NCI-H2107 (cell line): ENCODE results near the gene ANXA11.
"Not testable (repeated sequence)": the region's sequence is repeated elsewhere in the genome, so short reads cannot be mapped to it uniquely, and the experiment has no call there.

ENCODE experiments used
- DNase-seq: peaks from one replicate; lab custom pipeline; 2025; lab: John Stamatoyannopoulos, UW

Gene ANXA11

DNA sequence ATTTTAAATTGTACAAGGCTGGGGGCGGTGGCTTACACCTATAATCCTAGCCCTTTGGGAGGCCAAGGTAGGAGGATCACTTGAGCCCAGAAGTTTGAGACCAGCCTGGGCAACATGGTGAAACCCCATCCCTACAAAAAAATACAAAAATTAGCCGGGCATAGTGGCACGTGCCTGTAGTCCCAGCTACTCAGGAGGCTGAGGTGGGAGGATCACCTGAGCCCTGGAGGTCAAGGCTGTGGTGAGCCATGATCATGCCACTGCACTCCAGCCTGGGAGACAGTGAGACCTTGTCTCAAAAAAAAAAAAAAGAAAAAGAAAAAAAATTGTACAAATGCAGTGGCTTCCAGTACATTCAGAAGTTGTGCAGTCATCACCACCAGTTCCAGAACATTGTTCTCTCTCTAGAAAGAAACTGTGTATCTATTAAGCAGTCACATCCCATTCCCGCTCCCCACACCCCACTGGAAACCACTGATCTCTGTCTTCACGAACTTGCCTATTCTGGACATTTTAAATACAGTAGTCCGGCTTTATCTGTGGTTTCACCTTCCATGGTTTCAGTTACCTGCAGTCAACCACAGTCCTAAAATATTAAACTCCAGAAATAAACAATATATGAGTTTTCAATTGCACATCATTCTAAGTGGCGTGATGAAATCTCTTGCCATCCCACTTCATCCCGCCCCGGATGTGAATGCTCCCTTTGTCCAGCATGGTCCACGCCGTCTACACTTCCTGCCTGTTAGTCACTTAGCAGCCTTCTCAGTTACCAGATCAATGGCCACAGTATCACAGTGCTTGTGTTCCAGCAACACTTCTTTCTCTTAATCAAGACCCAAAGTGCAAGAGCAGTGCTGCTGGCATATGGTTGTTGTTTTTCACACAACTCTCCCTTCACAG, 59.7 kb downstream of the ANXA11 start:
- peak; percentile 32 for DNase-seq

DNA sequence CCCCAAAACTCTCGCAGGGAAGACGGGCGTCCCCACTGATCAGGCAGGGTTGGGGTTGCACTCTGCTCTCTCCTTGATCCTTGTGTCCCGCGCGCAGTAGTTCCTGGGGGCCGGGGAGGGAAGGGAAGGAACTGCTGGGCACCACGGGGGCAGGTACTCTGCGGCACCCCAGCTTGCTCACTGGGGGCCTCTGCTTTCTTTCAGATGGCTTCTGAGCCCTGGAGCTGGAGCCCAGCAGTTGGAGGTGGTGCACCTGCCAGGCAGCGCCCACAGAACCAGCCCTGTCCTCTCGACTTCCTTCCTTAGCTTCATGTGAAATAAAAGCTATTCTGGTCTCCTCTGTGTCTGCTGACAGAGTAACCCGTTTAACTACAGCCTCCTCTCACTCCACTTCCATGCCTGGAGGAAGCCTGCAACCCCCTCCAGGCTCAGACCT, 60.6 kb downstream of the ANXA11 start:
- peak; percentile 41 for DNase-seq

DNA sequence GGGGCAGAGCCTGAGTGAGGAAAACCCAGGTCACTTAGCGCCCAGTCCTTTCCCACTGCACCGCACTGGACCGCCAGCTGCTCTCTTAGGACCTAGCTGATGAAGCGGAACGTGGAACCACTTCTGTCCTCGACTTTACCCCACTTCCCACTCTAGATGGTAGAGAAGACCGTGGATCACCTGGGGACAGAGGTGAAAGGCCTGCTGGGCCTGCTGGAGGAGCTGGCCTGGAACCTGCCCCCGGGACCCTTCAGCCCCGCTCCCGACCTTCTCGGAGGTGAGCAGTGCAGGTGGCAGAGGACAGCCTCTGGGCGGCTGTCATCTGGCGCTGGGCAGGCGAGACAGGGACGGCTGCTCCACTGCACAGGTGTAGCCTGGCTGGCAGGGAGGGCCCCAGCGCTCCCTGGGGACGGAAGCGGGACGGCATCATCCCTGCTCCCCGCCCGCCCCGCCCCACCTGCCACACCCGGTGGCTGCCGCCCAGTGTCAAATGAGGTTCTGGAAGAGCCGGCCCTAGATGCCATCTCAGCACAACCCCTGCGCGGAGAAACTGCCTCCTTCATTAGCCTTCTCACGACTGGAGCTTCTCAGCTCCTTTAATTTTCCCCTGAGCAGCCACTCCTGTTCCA, 61.2 kb downstream of the ANXA11 start:
- peak; percentile 26 for DNase-seq

DNA sequence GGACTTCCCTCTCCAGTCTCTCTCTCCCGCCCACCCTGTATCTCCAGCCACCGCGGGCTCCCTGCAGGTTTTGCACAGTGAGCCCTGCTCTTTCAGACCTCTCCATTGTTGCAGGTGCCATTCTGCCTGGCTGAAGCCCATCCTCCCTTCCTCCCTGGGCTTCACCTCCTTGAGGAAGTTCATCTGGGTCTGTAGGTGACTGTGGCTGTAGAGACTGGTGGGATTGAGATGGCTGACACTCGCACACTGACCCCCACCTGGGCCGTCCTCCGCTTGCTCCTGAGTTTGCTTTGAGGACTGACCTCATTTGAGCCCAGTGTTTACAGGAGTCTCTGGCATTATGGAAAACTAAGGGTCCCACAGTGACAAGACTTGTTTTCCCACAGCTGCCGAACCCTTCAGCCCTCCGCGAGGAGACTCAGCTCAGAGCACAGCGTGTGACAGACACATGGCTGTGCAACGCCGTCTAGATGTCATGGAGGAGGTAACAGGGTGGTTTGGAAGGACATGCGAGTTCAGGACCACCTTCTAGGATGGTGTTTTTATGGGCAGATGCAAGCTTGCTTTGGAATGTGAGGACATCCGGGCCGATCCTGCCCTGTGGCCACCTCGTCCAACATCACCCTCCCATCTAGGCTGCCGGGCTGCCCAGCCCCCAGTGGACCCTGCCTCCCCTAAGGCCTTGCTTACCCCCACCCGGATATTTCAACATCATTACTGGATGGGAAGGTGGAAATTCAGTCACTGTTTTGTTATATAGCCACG, 63.5 kb downstream of the ANXA11 start:
- DNase-seq: no peak

DNA sequence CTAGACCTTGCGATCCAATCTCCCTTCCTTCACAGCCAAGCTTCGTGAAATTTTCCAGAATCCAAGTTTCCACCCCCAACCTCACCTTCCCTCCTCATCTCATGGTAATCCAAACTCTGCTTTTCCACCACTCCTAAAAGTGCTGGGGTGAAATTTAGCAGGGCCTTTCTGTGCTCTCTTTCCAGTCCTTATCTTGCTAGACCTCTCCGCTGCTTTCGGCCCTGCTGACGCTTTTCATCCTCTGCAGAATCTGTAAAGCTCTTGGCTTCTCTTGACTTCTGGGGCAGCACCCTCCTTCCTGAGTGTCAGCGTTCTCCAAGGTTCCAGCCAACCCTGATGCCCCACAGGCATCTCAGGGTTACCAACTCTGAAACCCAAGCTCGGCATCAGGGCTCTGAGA, 65.1 kb downstream of the ANXA11 start:
- DNase-seq: no peak

DNA sequence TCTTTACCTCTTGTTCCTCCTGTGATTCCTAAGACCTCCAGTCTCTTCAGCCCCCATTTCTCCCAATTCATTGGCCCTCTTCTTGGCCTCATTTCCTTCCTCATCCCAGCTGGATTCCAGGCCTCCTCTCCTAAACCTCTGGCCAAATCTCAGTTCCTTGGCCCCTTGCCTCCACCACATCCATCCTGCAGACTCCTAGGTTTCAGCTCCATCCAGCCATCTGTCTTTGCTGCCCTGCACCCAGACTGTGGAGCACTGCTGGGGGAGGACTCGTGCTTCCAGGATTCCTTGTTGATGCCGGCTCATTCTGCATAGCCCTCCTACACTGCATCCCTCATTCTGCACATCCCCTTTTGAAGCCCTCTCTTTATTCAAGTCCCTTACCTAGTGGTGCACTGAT, 66.1 kb downstream of the ANXA11 start:
- no peak for DNase-seq

DNA sequence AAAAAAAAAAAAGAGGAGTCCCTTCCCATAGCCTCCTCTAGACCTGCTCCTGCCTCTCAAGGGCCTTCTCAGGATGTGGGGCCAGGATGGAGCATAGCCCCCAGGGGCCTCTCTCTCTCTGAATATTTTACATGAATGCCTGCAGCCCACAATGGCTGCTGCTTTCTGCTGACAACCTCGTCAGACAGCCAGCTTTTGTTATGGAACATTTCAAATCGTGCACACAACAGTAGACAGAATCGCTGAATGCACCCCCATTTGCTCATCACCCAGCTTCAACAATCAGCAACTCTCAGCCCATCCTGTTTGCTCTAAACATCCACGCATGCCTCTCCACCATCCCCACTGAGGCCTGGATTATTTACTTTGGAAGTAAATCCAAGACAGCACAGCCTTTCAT, 67.4 kb downstream of the ANXA11 start:
- no peak for DNase-seq

DNA sequence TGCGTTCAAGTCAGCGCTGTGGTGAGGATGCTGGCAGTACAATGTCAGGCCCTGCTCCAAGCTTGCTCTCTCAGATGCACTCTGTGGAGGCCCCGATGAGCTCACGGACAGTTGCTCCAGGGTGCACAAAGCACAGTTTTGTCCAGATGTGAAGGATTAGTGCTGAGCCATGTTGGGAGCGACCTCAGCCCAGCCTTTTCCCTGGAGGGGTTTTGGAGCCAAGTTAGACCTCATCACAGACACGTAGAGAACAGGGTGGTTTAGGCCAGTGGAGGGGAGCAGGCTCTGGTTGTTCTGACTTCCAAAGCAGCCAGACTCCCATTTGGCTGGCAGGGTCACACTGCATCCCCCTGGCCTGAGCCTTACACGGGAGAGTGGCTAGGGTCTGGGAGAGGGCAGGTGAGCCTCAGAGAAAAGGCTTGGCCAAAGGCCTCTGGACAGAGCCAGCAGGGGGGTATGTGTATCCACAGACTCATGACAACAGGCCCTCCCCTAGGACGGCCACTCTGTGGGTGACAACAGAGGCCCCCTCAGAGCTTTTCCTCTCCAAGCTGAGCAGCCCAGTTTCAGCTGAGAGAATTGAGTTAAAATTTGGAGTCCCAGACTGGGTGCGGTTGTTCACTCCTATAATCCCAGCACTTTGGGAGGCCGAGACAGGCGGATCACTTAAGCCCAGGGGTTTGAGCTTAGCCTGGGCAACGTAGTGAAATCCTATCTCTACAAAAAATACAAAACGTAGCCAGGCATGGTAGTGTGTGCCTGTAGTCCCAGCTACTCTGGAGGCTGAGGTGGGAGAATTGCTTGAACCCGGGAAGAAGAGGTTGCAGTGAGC, 68.1 kb downstream of the ANXA11 start:
- DNase-seq: no peak

DNA sequence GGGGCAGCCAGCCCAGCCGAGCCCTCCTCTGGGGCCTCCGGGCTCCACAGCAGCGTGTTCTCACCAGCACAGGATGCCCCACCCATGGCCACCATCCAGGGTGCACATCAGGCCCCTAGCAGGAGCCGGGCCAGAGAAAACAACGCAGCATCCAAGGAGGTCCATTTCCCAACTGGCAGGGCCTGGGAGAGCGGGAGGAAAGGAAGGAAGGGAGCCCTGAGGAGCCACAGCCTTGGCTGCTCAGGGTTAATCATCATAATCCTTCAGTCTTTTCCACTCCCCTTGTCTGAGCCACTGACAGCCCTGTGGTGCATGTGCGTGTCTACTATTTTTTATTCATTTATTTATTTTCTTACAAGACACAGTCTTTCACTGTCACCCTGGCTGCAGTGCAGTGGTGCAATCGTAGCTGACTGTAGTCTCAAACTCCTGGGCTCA, 69.2 kb downstream of the ANXA11 start:
- no peak for DNase-seq

DNA sequence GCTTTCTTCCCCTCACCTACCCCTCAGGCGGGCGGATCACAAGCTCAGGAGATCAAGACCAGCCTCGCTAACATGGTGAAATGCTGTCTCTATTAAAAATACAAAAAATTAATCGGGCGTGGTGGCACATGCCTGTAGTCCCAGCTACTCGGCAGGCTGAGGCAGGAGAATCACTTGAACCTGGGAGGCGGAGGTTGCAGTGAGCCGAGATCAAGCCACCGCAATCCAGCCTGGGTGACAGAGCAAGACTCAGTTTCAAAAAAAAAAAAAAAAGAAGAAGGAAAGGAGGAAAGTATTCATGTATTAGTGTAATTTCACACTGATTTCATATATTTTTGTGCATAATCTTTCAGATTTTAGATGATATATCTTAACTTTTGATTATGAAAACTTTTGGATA, 71.7 kb downstream of the ANXA11 start:
- DNase-seq: not testable (repeated sequence)

DNA sequence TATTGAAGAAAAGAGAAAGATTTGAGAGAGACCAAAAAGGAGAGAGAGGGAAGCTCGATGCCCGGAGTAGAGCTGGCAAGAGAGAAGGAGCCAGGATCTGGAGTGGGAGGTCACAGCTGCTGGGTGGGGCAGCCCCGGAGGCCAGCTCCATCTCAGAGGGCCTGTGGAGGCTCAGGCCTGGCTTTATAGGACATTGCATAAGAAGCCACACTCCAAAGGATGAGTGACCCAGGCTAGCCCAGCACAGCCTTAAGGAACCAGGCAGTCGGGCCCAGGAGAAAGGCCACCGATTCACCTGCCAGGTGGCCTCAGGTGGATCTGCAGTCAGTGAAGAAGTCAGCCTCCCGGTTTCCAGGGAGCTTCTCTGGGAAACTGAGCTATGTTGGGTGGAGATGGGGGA, 72.1 kb downstream of the ANXA11 start:
- no peak for DNase-seq

DNA sequence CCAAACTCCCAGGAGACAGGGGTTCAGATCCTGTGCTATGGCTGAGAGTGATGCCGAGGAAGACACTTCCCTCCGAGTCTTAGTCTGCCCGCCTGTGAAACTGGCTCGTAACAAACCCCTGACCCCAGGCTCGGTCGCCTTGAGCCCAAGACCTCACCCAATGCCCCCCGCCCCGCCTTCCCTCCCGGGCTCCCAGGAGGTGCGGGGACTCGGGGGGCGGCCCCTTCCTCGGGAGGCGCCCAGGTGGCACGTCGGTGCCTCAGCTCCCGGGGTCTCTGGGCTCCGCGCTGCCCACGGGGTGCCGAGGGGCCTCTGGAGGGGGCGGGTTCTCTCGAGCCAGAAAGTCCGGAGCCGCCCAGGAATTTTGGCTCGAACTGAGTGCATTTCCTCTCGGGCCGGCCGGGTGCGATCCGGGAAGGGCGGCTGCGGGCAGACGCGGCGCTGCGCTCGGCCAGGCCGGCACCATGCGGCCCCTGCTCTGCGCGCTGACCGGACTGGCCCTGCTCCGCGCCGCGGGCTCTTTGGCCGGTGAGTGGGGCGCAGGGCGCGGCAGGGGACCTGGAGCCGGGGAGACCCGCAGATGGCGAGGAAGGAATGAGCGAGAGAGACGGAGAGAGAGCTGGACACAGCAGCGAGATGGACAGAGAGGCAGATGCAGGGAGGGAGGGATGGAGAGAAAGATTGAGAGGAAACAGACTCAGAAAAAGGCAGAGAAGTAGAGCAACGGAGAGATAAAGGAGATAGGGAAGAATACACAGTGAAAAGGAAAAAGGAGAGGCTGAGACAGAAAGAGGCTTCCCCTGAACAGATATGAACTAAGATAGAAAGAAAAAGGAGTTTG, 72.8 kb downstream of the ANXA11 start, which contains the start of gene PLAC9:
Gene PLAC9, plus strand, starts transcription at position 432 of the 841 bp plus-strand sequence. Its CDS starts 33 bp downstream, at position 465.
- no peak for DNase-seq

DNA sequence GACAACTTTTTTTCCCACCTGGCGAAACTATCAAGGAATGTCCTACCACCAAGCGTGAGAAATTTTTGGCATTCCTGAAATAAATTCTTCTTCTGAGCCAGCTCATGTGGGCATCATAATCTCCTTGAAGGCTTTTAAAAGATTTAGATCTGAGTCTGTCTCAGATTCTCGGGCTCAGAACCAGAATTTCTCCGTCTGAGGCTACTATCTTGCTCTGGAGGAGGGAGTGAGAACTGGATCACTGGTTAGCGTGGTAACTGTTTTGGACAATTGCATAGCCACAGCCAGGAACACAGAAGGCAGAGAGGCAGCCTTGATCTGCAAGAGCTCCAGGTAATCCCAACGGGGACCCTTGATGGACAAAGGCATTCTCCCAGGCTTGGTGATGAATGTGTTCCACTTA, 73.8 kb downstream of the ANXA11 start:
- DNase-seq: no peak

DNA sequence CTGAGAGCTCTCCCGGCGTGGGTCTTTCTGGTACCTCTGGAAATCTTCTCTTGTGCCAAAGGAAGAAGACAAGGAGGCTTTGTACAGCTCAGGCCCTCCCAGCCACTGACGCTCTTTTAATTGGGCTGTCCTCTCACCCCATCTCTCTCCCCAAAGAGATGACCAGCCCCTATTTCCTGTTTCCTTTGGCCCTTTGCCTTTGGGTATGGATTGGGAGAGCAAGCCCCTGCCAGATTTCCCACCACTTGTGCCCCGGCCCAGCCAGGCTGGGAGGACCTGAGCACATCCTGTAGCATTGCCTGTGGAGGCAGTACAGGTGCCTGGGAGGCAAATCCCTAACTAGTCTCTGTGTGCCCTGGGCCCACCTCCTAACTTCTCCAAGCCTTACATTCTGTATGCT, 78.5 kb downstream of the ANXA11 start:
- DNase-seq: no peak

DNA sequence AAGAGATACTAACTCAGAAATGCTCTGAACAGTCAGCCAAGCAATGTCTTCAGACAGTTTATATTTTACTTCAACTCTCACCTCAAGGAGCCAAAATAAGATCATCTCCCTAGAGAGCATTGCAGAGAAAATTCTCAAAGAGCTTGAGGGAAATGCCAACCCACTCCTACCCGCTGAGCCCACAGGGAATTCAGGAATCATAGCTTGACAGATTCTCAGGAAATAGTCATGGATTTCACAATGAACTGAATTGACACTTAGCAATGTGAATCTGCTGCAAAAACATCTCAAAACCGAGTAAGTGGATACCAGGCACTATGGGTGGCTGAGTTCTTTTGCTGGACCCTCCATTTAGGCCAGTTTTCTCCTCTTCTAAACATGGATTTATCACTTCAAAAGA, 82.6 kb downstream of the ANXA11 start:
- DNase-seq: no peak

DNA sequence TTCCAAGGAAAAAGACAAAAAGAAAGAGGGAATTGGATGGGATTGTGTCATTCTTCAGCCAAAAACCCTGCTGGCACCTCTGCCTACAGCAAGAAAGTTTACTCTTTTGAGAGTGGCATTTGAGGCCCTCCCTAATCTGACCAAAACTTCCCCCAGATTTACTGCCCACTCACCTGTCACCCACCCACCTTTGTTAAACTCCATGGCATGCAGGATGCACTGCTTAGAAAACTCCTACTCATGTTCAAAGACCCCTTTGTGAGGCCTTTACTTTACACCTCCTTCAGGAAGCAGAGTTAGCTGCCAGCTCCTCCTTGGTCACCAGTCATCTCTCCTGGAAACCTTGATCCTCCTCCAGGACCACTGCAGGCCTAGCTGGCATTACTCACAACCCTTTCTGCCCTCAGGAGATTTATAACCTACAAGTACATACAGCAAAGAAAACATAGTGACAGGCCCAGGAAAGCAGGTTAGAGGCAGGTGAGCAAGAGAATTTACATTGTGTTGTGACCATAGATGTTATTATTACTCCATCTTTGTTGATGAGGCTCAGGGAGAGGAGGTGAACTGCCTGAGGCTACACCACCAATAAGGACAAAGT, 83.1 kb downstream of the ANXA11 start:
- DNase-seq: no peak

DNA sequence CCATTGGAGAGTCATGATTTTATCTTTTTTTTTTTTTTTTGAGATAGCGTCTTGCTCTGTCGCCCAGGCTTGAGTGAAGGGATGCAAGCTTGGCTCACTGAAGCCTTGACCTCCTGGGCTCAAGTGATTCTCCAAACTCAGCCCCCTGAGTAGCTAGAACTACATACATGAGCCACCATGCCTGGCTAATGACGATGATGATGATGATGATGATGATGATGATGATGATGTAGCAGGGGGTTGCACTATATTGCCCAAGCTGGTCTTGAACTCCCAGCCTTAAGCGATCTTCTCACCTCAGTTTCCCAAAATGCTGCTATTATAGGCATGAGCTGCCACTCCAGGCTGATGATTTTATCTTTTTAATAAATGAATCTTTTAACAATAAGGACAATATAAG, 86.7 kb downstream of the ANXA11 start:
- no peak for DNase-seq

DNA sequence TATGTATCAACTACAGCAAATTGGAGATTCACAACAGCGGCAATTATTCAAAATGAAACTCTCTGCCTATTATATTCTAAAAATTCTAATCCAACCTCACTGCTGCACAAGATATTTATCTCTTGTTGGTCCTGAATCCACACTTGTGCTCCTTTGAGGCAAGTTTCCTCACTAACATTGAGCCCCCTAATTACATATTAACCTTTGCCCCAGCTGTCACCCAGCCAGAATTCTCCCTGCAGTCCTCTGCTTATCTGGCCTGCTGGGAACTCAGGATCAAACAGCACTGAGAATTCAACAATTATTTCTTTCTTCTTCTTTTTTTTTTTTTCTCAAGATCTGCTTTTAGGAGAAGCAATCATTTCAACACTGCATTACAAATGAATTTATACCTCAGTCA, 94.4 kb downstream of the ANXA11 start:
- no peak for DNase-seq

DNA sequence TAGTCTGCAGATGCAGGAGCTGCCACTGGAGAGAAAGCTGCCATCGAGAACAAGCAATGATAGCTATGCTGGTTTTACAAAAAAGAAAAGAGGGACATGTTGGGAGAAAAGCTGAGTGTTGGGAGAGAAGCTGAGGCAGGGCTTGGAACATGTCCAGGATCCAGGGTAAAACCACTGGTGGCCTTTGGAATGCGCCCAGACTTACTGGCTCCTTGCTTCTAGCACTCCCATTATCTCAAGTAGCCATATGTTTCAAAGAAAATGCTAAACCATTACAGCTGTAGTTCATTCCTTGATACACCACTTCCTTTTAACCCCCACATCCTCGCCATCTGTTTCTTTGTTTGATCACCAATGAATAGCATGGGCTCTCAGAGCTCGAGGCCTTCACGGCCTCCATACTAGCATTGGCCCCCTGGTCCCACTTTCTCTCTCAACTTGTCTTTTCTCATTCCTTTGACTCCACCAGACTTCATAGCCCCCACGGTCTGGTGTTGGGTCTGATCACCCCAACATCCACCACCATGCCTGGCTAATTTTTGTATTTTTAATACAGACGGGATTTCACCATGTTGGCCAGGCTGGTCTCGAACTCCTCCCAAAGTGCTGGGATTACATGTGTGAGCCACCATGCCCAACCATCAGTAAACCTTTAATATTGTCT, 96.6 kb downstream of the ANXA11 start:
- DNase-seq: no peak
